ENCODE results near the gene MT1F. TPM values are rescaled to one million over a fixed set of nuclear protein-coding genes. Genes with fewer than 3 reads are reported as not detected.
A peak's percentile ranks its signal among the peaks of the same experiment; 100 is the strongest.

The MT1F gene
- polyA plus RNA-seq, 1 donor from 2014 or later, result 1.8 TPM

- Histone ChIP-seq H3K36me3 (ENCODE audit: insufficient read depth, low read length) (no peaks in the 10 kb centered on the region), H3F3A (ENCODE audit: insufficient read depth, low read length, poor library complexity, severe bottlenecking) (no peaks in the 10 kb centered on the region), H3K9me3 (ENCODE audit: low read length) (no peaks in the 10 kb centered on the region), H3K27me3 (ENCODE audit: insufficient read depth, low read depth, low read length) (peaks cover 69% of the 10 kb centered on the region), H2AFZ (ENCODE audit: low read depth, low read length) (no peak overlapping the region), H3K4me3 (ENCODE audit: low read length) (no peak overlapping the region), H3K9ac (ENCODE audit: low read length) (no peak overlapping the region), H3K9me2 (ENCODE audit: insufficient read depth, low read length) (no peaks in the 10 kb centered on the region), H4K20me1 (ENCODE audit: insufficient read depth) (no peaks in the 10 kb centered on the region), H3K4me2 (ENCODE audit: low read length) (no peak overlapping the region), H3K79me2 (replicated peaks; ENCODE audit: insufficient read depth, low read length) (no peaks in the 10 kb centered on the region), H3K27ac (ENCODE audit: low read length) (no peak overlapping the region)
- TF ChIP-seq EP300 (conservative IDR thresholded peaks at IDR 0.05; ENCODE audit: poor library complexity, severe bottlenecking), result no peak
- TF ChIP-seq REST (IDR thresholded peaks at IDR 0.05; ENCODE audit: borderline replicate concordance), result no peak
- TF ChIP-seq RAD21 (conservative IDR thresholded peaks at IDR 0.05), result no peak
- TF ChIP-seq POLR2AphosphoS5 (IDR thresholded peaks at IDR 0.05), result no peak
- no peak for TF ChIP-seq MXI1 (conservative IDR thresholded peaks at IDR 0.05; ENCODE audit: poor library complexity, severe bottlenecking)
- TF ChIP-seq SMC3 (conservative IDR thresholded peaks at IDR 0.05; ENCODE audit: poor library complexity), result no peak
Observed at GRCh38 chr16:56623637-56624036, 34.1 kb upstream of the MT1F start.

GRCh38 chr16:56625140-56625942 lies 32.4 kb upstream of the MT1F start, which contains the start of gene MT1E:
TSS of gene MT1E (plus strand) at chr16:56625781. CDS start at chr16:56625852, 71 bp downstream.
- H3K27ac ChIP-seq (ENCODE audit: low read length), result no peak within 1 kb of the TSS
- peaks cover 69% of the 10 kb centered on the region for H3K27me3 ChIP-seq (ENCODE audit: insufficient read depth, low read depth, low read length)
- no peaks in the 10 kb centered on the region for H3K9me3 ChIP-seq (ENCODE audit: low read length)
- no peaks in the 10 kb centered on the region for H3K79me2 ChIP-seq (replicated peaks; ENCODE audit: insufficient read depth, low read length)
- H4K20me1 ChIP-seq (ENCODE audit: insufficient read depth), result no peaks in the 10 kb centered on the region
- H3K9ac ChIP-seq (ENCODE audit: low read length), result no peak within 1 kb of the TSS
- H3K4me2 ChIP-seq (ENCODE audit: low read length), result peak within 1 kb of the TSS; percentile 28
- peak; percentile 20 for TF ChIP-seq EZH2 (IDR thresholded peaks at IDR 0.05; ENCODE audit: borderline replicate concordance, insufficient read depth, low read length, poor library complexity, severe bottlenecking)
- TF ChIP-seq EP300 (conservative IDR thresholded peaks at IDR 0.05; ENCODE audit: poor library complexity, severe bottlenecking), result no peak
- H3F3A ChIP-seq (ENCODE audit: insufficient read depth, low read length, poor library complexity, severe bottlenecking), result no peaks in the 10 kb centered on the region
- H2AFZ ChIP-seq (ENCODE audit: low read depth, low read length), result no peak within 1 kb of the TSS
- peak within 1 kb of the TSS; percentile 65 for H3K4me3 ChIP-seq (ENCODE audit: low read length)
- H3K9me2 ChIP-seq (ENCODE audit: insufficient read depth, low read length), result no peaks in the 10 kb centered on the region
- no peaks in the 10 kb centered on the region for H3K36me3 ChIP-seq (ENCODE audit: insufficient read depth, low read length)

GRCh38 chr16:56625943-56626654 lies 31.7 kb upstream of the MT1F start:
- no peaks in the 10 kb centered on the region for H4K20me1 ChIP-seq (ENCODE audit: insufficient read depth)
- peak overlapping the region; percentile 65 for H3K4me3 ChIP-seq (ENCODE audit: low read length)
- no peak overlapping the region for H2AFZ ChIP-seq (ENCODE audit: low read depth, low read length)
- no peaks in the 10 kb centered on the region for H3K36me3 ChIP-seq (ENCODE audit: insufficient read depth, low read length)
- no peak overlapping the region for H3K4me2 ChIP-seq (ENCODE audit: low read length)
- H3F3A ChIP-seq (ENCODE audit: insufficient read depth, low read length, poor library complexity, severe bottlenecking), result no peaks in the 10 kb centered on the region
- TF ChIP-seq MXI1 (conservative IDR thresholded peaks at IDR 0.05; ENCODE audit: poor library complexity, severe bottlenecking), result no peak
- TF ChIP-seq RAD21 (conservative IDR thresholded peaks at IDR 0.05), result no peak
- no peak for TF ChIP-seq EZH2 (IDR thresholded peaks at IDR 0.05; ENCODE audit: borderline replicate concordance, insufficient read depth, low read length, poor library complexity, severe bottlenecking)
- TF ChIP-seq REST (IDR thresholded peaks at IDR 0.05; ENCODE audit: borderline replicate concordance), result no peak
- TF ChIP-seq POLR2AphosphoS5 (IDR thresholded peaks at IDR 0.05), result no peak
- TF ChIP-seq TAF1 (IDR thresholded peaks at IDR 0.05; ENCODE audit: low read depth), result no peak
- no peak for TF ChIP-seq SMC3 (conservative IDR thresholded peaks at IDR 0.05; ENCODE audit: poor library complexity)
- H3K9me3 ChIP-seq (ENCODE audit: low read length), result no peaks in the 10 kb centered on the region
- no peaks in the 10 kb centered on the region for H3K79me2 ChIP-seq (replicated peaks; ENCODE audit: insufficient read depth, low read length)
- H3K9ac ChIP-seq (ENCODE audit: low read length), result no peak overlapping the region
- peaks cover 75% of the 10 kb centered on the region for H3K27me3 ChIP-seq (ENCODE audit: insufficient read depth, low read depth, low read length)
- no peak overlapping the region for H3K27ac ChIP-seq (ENCODE audit: low read length)
- no peaks in the 10 kb centered on the region for H3K9me2 ChIP-seq (ENCODE audit: insufficient read depth, low read length)

All from neural cell (in vitro differentiated cells).